OCI-LY7 (cell line): Measurements from ENCODE around the gene C14orf132. TPM values are rescaled to one million over a fixed set of nuclear protein-coding genes. Genes with fewer than 3 reads are reported as not detected.

Experiments
- BruUV-seq: library from RNA; stranded (reverse); fragments of 400-500 nt; replicated peaks from 2 replicates; lab custom pipeline; 2021; lab: Mats Ljungman, UMichigan
- CTCF ChIA-PET: fragments of 300-600 bp; sonication (Branson Sonifier 250); formaldehyde crosslinking; loops from one replicate; lab custom pipeline; 2022; ENCODE audit warnings: antibody characterized with exemption; ENCODE audit not compliant: unreplicated experiment; lab: Charles Lee
- POLR2A ChIA-PET: fragments of 300-600 bp; sonication (Branson Sonifier 250); formaldehyde crosslinking; loops from one replicate; lab custom pipeline; 2022; ENCODE audit warnings: antibody characterized with exemption; lab: Charles Lee
- DNase-seq: peaks from one replicate; pipeline ENCODE4 v3.0.0-alpha.2; 2015; ENCODE audit warnings: low spot score
- H2AFZ ChIP-seq: fragments of 200-600 bp; sonication (generic), shearing (Covaris generic); 2 replicates; pipeline ENCODE4 v1.6.1; 2014; ENCODE audit warnings: mild to moderate bottlenecking, antibody characterized with exemption, low read length, moderate library complexity
- H3K27ac ChIP-seq: fragments of 200-600 bp; sonication (generic); 2 replicates; pipeline ENCODE4 v1.5.1; 2014; ENCODE audit warnings: mixed run types, low read depth, mild to moderate bottlenecking, moderate library complexity, low read length, inconsistent platforms; ENCODE audit not compliant: poor library complexity, severe bottlenecking
- H3K36me3 ChIP-seq: fragments of 200-600 bp; sonication (generic); 2 replicates; pipeline ENCODE4 v1.6.1; 2014; ENCODE audit warnings: mild to moderate bottlenecking, antibody characterized with exemption, low read length, moderate library complexity, mixed read lengths; ENCODE audit not compliant: insufficient read depth
- H3K4me1 ChIP-seq: fragments of 200-600 bp; sonication (generic); 2 replicates; pipeline ENCODE4 v1.5.1; 2014; ENCODE audit warnings: mild to moderate bottlenecking, low read length; ENCODE audit not compliant: insufficient read depth, poor library complexity, severe bottlenecking
- H3K4me2 ChIP-seq: fragments of 200-600 bp; sonication (generic); 2 replicates; pipeline ENCODE4 v1.6.1; 2014; ENCODE audit warnings: mild to moderate bottlenecking, low read length
- H3K4me3 ChIP-seq: fragments of 200-600 bp; sonication (generic); 2 replicates; pipeline ENCODE4 v1.5.1; 2014; ENCODE audit warnings: mild to moderate bottlenecking, low read depth, low read length; ENCODE audit not compliant: poor library complexity, severe bottlenecking
- H3K79me2 ChIP-seq: fragments of 200-600 bp; sonication (generic); 2 replicates; pipeline ENCODE4 v1.6.1; 2016; ENCODE audit warnings: low read depth, mild to moderate bottlenecking, low read length, moderate library complexity, mixed read lengths; ENCODE audit not compliant: insufficient read depth
- H3K9me2 ChIP-seq: fragments of 200-600 bp; sonication (generic); 2 replicates; pipeline ENCODE4 v1.6.1; 2016; ENCODE audit warnings: mild to moderate bottlenecking, low read length, mixed read lengths; ENCODE audit not compliant: insufficient read depth
- H3K9me3 ChIP-seq: fragments of 200-600 bp; sonication (generic); 2 replicates; pipeline ENCODE4 v1.6.1; 2014; ENCODE audit warnings: mild to moderate bottlenecking, mixed run types, low read length, mixed read lengths
- H4K20me1 ChIP-seq: fragments of 200-600 bp; sonication (generic); 2 replicates; pipeline ENCODE4 v1.6.1; 2014; ENCODE audit warnings: mild to moderate bottlenecking, antibody characterized with exemption, low read length, moderate library complexity, mixed read lengths; ENCODE audit not compliant: insufficient read depth
- CTCF ChIP-seq: fragments of 200-600 bp; sonication (generic); conservative IDR thresholded peaks from 2 replicates; pipeline ENCODE4 v1.5.1; 2014; ENCODE audit warnings: mild to moderate bottlenecking, antibody characterized with exemption, low read length, moderate library complexity, mixed read lengths
- EZH2phosphoT487 ChIP-seq: fragments of 200-600 bp; sonication (generic); IDR thresholded peaks from 2 replicates; pipeline ENCODE4 v1.6.1; 2018; ENCODE audit warnings: low read depth, borderline replicate concordance, mild to moderate bottlenecking, mixed run types, antibody characterized with exemption, low read length, moderate library complexity, mixed read lengths
- intact Hi-C: fragments of 100-400 bp; cut with micrococcal nuclease; formaldehyde crosslinking; loops from one replicate; pipeline ENCODE4 v1.10.0; 2022; ENCODE audit not compliant: unreplicated experiment
- total RNA-seq, 2 experiments: library from RNA; depleted of rRNA in 1 of 2; stranded (reverse); fragments of >200 nt in 1 of 2; shearing (Covaris generic) in 1 of 2; gene quantifications; 2 replicates each; pipeline ENCODE4 v1.2.3, GENCODE V29; 2014 to 2022

Gene C14orf132
- total RNA-seq, 2 experiments from 2014 or later: 0.27 TPM; not detected in 1

- H3K36me3 ChIP-seq: no peaks in the 10 kb centered on the region
- H2AFZ ChIP-seq: no peak overlapping the region
- no peak overlapping the region for H3K27ac ChIP-seq
- H3K4me3 ChIP-seq: no peak overlapping the region
- H3K4me1 ChIP-seq: no peaks in the 10 kb centered on the region
- intact Hi-C loops: loop anchor here (10.0 kb wide), 1 partner anchor 529 kb away; no protein-coding TSS in a partner anchor
- H3K4me2 ChIP-seq: no peak overlapping the region
- H4K20me1 ChIP-seq: no peaks in the 10 kb centered on the region
- no peaks in the 10 kb centered on the region for H3K9me2 ChIP-seq
- no peaks in the 10 kb centered on the region for H3K9me3 ChIP-seq
- no TSS peak for BruUV-seq
- ChIA-PET CTCF (no interaction called here), POLR2A (interaction anchor here (1.3 kb wide), 1 partner anchor 12 kb away, joined by 3 read pairs; no protein-coding TSS in a partner anchor)
- DNase-seq: no peak
- TF ChIP-seq CTCF (no peak), EZH2phosphoT487 (no peak)
- H3K79me2 ChIP-seq: no peaks in the 10 kb centered on the region
Measured at GRCh38 chr14:96094211-96094610, 55.0 kb downstream of the C14orf132 start.

- Histone ChIP-seq H3K4me1 (no peaks in the 10 kb centered on the region), H3K9me2 (no peaks in the 10 kb centered on the region), H3K9me3 (no peaks in the 10 kb centered on the region), H3K27ac (no peak overlapping the region), H3K36me3 (no peaks in the 10 kb centered on the region), H3K79me2 (no peaks in the 10 kb centered on the region), H4K20me1 (no peaks in the 10 kb centered on the region), H2AFZ (no peak overlapping the region), H3K4me2 (no peak overlapping the region), H3K4me3 (no peak overlapping the region)
- BruUV-seq: no TSS peak
- intact Hi-C loops: loop anchor here (10.0 kb wide), 1 partner anchor 530 kb away; no protein-coding TSS in a partner anchor
- ChIA-PET CTCF (no interaction called here), POLR2A (interaction anchor here (1.3 kb wide), 1 partner anchor 12 kb away, joined by 3 read pairs; no protein-coding TSS in a partner anchor)
- no peak for TF ChIP-seq EZH2phosphoT487
- TF ChIP-seq CTCF: no peak
- DNase-seq: no peak
Measured at GRCh38 chr14:96094656-96095055, 55.5 kb downstream of the C14orf132 start.

GRCh38 chr14:96095058-96095457 lies 55.9 kb downstream of the C14orf132 start:
- no peaks in the 10 kb centered on the region for H3K9me3 ChIP-seq
- H3K4me3 ChIP-seq: no peak overlapping the region
- H3K4me2 ChIP-seq: no peak overlapping the region
- H4K20me1 ChIP-seq: no peaks in the 10 kb centered on the region
- no peak overlapping the region for H2AFZ ChIP-seq
- H3K9me2 ChIP-seq: no peaks in the 10 kb centered on the region
- no peaks in the 10 kb centered on the region for H3K79me2 ChIP-seq
- H3K4me1 ChIP-seq: no peaks in the 10 kb centered on the region
- ChIA-PET POLR2A (interaction anchor here (1.3 kb wide), 1 partner anchor 11 kb away, joined by 3 read pairs; no protein-coding TSS in a partner anchor), CTCF (no interaction called here)
- no TSS peak for BruUV-seq
- DNase-seq: no peak
- no peaks in the 10 kb centered on the region for H3K36me3 ChIP-seq
- H3K27ac ChIP-seq: no peak overlapping the region
- intact Hi-C loops: loop anchor here (10.0 kb wide), 1 partner anchor 530 kb away; no protein-coding TSS in a partner anchor
- TF ChIP-seq EZH2phosphoT487 (no peak), CTCF (no peak)
